Hematopoietic multipotent progenitor cell (in vitro differentiated cells): Measurements from ENCODE around the gene BFSP1. TPM values are rescaled to one million over a fixed set of nuclear protein-coding genes. Genes with fewer than 3 reads are reported as not detected.

ENCODE experiments used
- total RNA-seq: library from RNA; depleted of rRNA; stranded (reverse); fragments of >200 nt; gene quantifications from one replicate; pipeline ENCODE4 v1.2.3, GENCODE V29; 2012

The BFSP1 gene
- total RNA-seq, 1 donor = 0.54 TPM

Other genes with a start within 250 kb of the BFSP1 start
- 20.2 TPM for gene DSTN, start 38.7 kb upstream of the BFSP1 start, total RNA-seq
- 56.6 TPM for gene RRBP1, start 150.9 kb upstream of the BFSP1 start, total RNA-seq
- not detected for gene BANF2, start 168.6 kb upstream of the BFSP1 start, total RNA-seq